ENCODE results near the gene PTCD1.

GRCh38 chr7:99392659-99393354 is 45.8 kb downstream of the PTCD1 start:
- TF ChIP-seq CTCF (IDR thresholded peaks at IDR 0.05; ENCODE audit: low read depth, low read length, poor library complexity, severe bottlenecking) (peak; percentile 11), EZH2phosphoT487 (IDR thresholded peaks at IDR 0.05; ENCODE audit: borderline replicate concordance, low read length) (no peak)

Measured in DOHH2 (cell line).